OCI-LY3 (cell line): ENCODE measurements around the gene LILRA5.

Source experiments
- CTCF ChIP-seq: fragments of 200-600, 300-600 bp; sonication (generic); IDR thresholded peaks from 2 replicates; pipeline ENCODE4 v1.5.1; 2014; ENCODE audit warnings: antibody characterized with exemption, low read length, low read depth
- EZH2phosphoT487 ChIP-seq: fragments of 200-600 bp; shearing (Covaris generic); IDR thresholded peaks from 2 replicates; pipeline ENCODE4 v1.6.1; 2018; ENCODE audit warnings: antibody characterized with exemption, mixed run types, low read depth

DNA sequence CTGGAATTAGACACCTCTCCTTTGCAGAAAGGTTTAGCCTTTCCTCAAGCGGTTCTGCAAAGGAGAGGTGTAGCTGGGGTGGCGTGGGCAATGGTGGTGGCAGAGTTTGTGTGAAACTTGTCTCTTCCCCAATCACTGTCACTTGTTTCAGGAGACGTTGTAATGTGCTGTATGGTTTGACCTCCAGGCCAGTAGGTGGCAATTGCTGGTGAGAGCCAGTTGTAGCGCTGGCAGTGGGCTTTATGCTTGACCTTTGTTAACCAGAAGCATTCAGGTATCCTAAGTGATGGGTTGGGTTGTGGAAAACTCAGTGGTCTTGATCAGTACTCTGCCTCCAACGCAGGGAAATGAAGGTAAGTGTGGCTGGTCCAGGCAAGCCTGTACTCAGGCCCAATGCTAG is 12.7 kb upstream of the LILRA5 start:
- TF ChIP-seq EZH2phosphoT487 (no peak), CTCF (no peak)
